DOHH2 (cell line): ENCODE results near the gene BICC1.

Experiments used
- H3F3A ChIP-seq: fragments of 200-600 bp; sonication (generic), shearing (Covaris generic); 2 replicates; pipeline ENCODE4 v1.6.0; 2016; ENCODE audit warnings: antibody characterized with exemption, mild to moderate bottlenecking; ENCODE audit not compliant: control insufficient read depth, insufficient read depth
- H3K27ac ChIP-seq: fragments of 200-600 bp; sonication (generic); 2 replicates; pipeline ENCODE4 v1.5.1; 2014; ENCODE audit warnings: low read depth, mild to moderate bottlenecking, low read length, moderate library complexity
- H3K27me3 ChIP-seq: fragments of 200-600 bp; sonication (generic); 2 replicates; pipeline ENCODE4 v1.6.1; 2014; ENCODE audit warnings: mild to moderate bottlenecking, low read length, mixed read lengths; ENCODE audit not compliant: control insufficient read depth
- H3K36me3 ChIP-seq: fragments of 200-600 bp; sonication (generic); 2 replicates; pipeline ENCODE4 v1.6.1; 2014; ENCODE audit warnings: mild to moderate bottlenecking, low read length, moderate library complexity, mixed read lengths; ENCODE audit not compliant: control insufficient read depth
- H3K4me1 ChIP-seq: fragments of 200-600 bp; sonication (generic); 2 replicates; pipeline ENCODE4 v1.6.1; 2014; ENCODE audit warnings: mild to moderate bottlenecking, low read length, mixed read lengths; ENCODE audit not compliant: control insufficient read depth
- H3K4me2 ChIP-seq: fragments of 200-600 bp; sonication (generic); 2 replicates; pipeline ENCODE4 v1.6.0; 2014; ENCODE audit warnings: mild to moderate bottlenecking, low read length, moderate library complexity
- H3K4me3 ChIP-seq: fragments of 200-600 bp; sonication (generic); 2 replicates; pipeline ENCODE4 v1.5.1; 2014; ENCODE audit warnings: mild to moderate bottlenecking, low read length, mixed read lengths
- H3K79me2 ChIP-seq: fragments of 200-600 bp; sonication (generic); 2 replicates; pipeline ENCODE4 v1.6.1; 2014; ENCODE audit warnings: mild to moderate bottlenecking, low read length, mixed read lengths; ENCODE audit not compliant: control insufficient read depth
- H3K9me2 ChIP-seq: fragments of 200-600 bp; sonication (generic); replicated peaks from 2 replicates; pipeline ENCODE4 v1.6.1; 2014; ENCODE audit warnings: mild to moderate bottlenecking, low read length, mixed read lengths; ENCODE audit not compliant: control insufficient read depth
- H3K9me3 ChIP-seq: fragments of 200-600 bp; sonication (generic); 2 replicates; pipeline ENCODE4 v1.6.1; 2014; ENCODE audit warnings: antibody characterized with exemption, low read length, mixed read lengths; ENCODE audit not compliant: control insufficient read depth, insufficient read depth
- H4K20me1 ChIP-seq: fragments of 200-600 bp; sonication (generic); 2 replicates; pipeline ENCODE4 v1.6.0; 2014; ENCODE audit warnings: low read depth, mild to moderate bottlenecking, antibody characterized with exemption, low read length, moderate library complexity; ENCODE audit not compliant: control insufficient read depth, insufficient read depth
- EZH2phosphoT487 ChIP-seq: fragments of 200-600 bp; sonication (generic); IDR thresholded peaks from 2 replicates; pipeline ENCODE4 v1.6.1; 2017; ENCODE audit warnings: borderline replicate concordance, mild to moderate bottlenecking, antibody characterized with exemption, low read length, moderate library complexity, mixed read lengths
- TF ChIP-seq, protein P1 (sequence below): fragments of 200-600 bp; sonication (generic); IDR thresholded peaks from one replicate; pipeline ENCODE4 v1.5.1; 2014; ENCODE audit warnings: antibody characterized with exemption, mild to moderate bottlenecking, low read depth, low read length; ENCODE audit not compliant: poor library complexity, severe bottlenecking

The BICC1 gene

DNA sequence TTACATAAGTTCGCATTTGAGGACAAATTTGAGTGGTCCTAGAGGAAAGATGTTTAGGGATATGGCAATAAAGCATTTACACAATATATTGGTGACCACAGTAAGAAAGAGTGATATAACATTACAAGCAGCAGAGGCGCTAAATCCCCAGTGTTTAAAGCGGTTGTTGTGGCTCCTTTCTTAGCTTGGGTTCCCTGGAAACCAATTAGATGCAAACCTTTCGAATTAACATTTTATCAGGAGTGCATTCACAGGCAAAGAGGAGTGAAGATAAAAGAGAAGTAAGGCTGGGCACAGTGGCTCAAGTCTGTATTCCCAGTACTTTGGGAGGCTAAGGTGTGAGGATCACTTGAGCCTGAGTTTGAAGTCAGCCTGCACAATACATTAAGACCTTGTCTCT lies 331.1 kb downstream of the BICC1 start:
- TF ChIP-seq, protein P1, sequence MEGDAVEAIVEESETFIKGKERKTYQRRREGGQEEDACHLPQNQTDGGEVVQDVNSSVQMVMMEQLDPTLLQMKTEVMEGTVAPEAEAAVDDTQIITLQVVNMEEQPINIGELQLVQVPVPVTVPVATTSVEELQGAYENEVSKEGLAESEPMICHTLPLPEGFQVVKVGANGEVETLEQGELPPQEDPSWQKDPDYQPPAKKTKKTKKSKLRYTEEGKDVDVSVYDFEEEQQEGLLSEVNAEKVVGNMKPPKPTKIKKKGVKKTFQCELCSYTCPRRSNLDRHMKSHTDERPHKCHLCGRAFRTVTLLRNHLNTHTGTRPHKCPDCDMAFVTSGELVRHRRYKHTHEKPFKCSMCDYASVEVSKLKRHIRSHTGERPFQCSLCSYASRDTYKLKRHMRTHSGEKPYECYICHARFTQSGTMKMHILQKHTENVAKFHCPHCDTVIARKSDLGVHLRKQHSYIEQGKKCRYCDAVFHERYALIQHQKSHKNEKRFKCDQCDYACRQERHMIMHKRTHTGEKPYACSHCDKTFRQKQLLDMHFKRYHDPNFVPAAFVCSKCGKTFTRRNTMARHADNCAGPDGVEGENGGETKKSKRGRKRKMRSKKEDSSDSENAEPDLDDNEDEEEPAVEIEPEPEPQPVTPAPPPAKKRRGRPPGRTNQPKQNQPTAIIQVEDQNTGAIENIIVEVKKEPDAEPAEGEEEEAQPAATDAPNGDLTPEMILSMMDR, result no peak
- no peak for TF ChIP-seq EZH2phosphoT487
- H3K4me1 ChIP-seq, result no peaks in the 10 kb centered on the region
- no peaks in the 10 kb centered on the region for H3K9me3 ChIP-seq
- H3F3A ChIP-seq, result no peaks in the 10 kb centered on the region
- no peak overlapping the region for H3K27ac ChIP-seq
- H3K9me2 ChIP-seq, result no peaks in the 10 kb centered on the region
- H3K36me3 ChIP-seq, result no peaks in the 10 kb centered on the region
- no peaks in the 10 kb centered on the region for H4K20me1 ChIP-seq
- no peak overlapping the region for H3K4me3 ChIP-seq
- no peak overlapping the region for H3K4me2 ChIP-seq
- no peaks in the 10 kb centered on the region for H3K79me2 ChIP-seq
- no peaks in the 10 kb centered on the region for H3K27me3 ChIP-seq

- no peaks in the 10 kb centered on the region for H3K4me1 ChIP-seq
- no peaks in the 10 kb centered on the region for H3K36me3 ChIP-seq
- H3K9me3 ChIP-seq, result no peaks in the 10 kb centered on the region
- no peaks in the 10 kb centered on the region for H3F3A ChIP-seq
- no peaks in the 10 kb centered on the region for H4K20me1 ChIP-seq
- TF ChIP-seq, protein P1, result no peak
- no peak overlapping the region for H3K4me3 ChIP-seq
- H3K4me2 ChIP-seq, result no peak overlapping the region
- H3K27me3 ChIP-seq, result no peaks in the 10 kb centered on the region
- H3K9me2 ChIP-seq, result no peaks in the 10 kb centered on the region
- H3K79me2 ChIP-seq, result no peaks in the 10 kb centered on the region
- no peak overlapping the region for H3K27ac ChIP-seq
These were observed 332.0 kb downstream of the BICC1 start for GRCh38 chr10:58844680-58845079.

GRCh38 chr10:58846856-58847255 lies 334.2 kb downstream of the BICC1 start:
- no peak overlapping the region for H3K4me2 ChIP-seq
- H3K4me1 ChIP-seq, result no peaks in the 10 kb centered on the region
- H3K27me3 ChIP-seq, result no peaks in the 10 kb centered on the region
- no peaks in the 10 kb centered on the region for H3F3A ChIP-seq
- no peaks in the 10 kb centered on the region for H3K79me2 ChIP-seq
- no peaks in the 10 kb centered on the region for H3K9me3 ChIP-seq
- H3K36me3 ChIP-seq, result no peaks in the 10 kb centered on the region
- no peaks in the 10 kb centered on the region for H3K9me2 ChIP-seq
- no peak for TF ChIP-seq EZH2phosphoT487
- TF ChIP-seq, protein P1, result no peak
- H4K20me1 ChIP-seq, result no peaks in the 10 kb centered on the region
- H3K27ac ChIP-seq, result no peak overlapping the region
- H3K4me3 ChIP-seq, result no peak overlapping the region

DNA sequence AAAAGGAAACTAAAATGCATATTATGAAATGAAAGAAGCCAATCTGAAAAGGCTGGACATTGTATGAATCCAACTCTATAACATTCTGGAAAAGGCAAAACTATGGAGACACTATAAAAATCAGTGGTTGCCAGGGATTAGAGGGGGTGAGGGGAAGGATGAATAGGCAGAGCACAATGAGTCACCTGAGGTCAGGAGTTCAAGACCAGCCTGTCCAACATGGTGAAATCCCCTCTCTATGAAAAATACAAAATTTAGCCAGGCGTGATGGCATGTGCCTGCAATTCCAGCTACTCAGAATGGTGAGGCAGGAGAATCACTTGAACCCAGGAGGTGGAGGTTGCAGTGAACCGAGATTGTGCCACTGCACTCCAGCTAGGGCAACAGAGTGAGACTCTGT lies 338.9 kb downstream of the BICC1 start:
- H4K20me1 ChIP-seq, result no peaks in the 10 kb centered on the region
- H3K9me2 ChIP-seq, result no peaks in the 10 kb centered on the region
- no peaks in the 10 kb centered on the region for H3K4me1 ChIP-seq
- H3K4me2 ChIP-seq, result no peak overlapping the region
- no peaks in the 10 kb centered on the region for H3K27me3 ChIP-seq
- no peaks in the 10 kb centered on the region for H3K9me3 ChIP-seq
- TF ChIP-seq, protein P1, result no peak
- TF ChIP-seq EZH2phosphoT487, result no peak
- H3K36me3 ChIP-seq, result no peaks in the 10 kb centered on the region
- H3K4me3 ChIP-seq, result no peak overlapping the region
- H3K79me2 ChIP-seq, result no peaks in the 10 kb centered on the region
- H3F3A ChIP-seq, result no peaks in the 10 kb centered on the region
- H3K27ac ChIP-seq, result no peak overlapping the region
